GM19468 (cell line): Measurements from ENCODE around the gene CCDC57.
"Not testable (repeated sequence)": the region's sequence is repeated elsewhere in the genome, so short reads cannot be mapped to it uniquely, and the experiment has no call there.

Source experiments
- ATAC-seq: cut with Tn5 transposase; IDR thresholded peaks from one replicate; pipeline ENCODE4 v1.9.1; 2021; ENCODE audit warnings: mild to moderate bottlenecking, moderate library complexity, moderate number of reproducible peaks; ENCODE audit not compliant: unreplicated experiment; ENCODE audit errors: extremely low read depth

Gene CCDC57

DNA sequence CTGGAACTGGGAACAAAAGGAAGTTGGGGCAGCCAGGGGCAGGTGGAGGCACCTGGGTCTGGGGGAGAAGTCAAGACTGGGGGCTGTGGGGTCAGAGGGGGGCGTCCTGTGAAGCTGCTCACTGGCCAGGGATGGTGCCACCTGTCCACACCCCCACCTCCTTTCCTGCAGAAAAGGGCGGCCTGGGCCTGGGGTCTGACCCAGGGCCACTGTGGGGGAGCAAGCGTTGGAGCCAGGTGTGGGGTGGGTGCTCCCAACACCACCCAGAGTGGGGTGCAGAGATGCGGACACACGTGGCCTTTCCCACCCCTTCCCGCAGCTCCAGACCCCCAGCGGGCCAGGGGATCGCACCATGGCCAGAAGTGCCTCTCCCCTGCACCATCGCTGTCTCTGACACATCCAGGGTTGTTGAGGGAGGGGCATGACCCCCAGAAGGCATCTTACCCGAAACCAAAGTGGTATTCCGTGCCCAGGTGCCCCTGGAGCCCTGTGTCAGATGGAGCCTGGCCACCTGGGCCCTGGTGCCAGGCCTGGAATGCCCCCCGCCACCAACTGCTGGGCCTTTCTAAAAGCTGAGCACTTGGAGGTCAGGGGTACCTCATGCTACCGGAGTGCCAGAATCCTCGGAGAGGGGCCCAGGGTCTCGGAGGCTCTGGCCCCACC, 13.6 kb upstream of the CCDC57 start:
- no peak for ATAC-seq

- no peak for ATAC-seq
These were observed 12.9 kb upstream of the CCDC57 start for GRCh38 chr17:82225368-82226029.

DNA sequence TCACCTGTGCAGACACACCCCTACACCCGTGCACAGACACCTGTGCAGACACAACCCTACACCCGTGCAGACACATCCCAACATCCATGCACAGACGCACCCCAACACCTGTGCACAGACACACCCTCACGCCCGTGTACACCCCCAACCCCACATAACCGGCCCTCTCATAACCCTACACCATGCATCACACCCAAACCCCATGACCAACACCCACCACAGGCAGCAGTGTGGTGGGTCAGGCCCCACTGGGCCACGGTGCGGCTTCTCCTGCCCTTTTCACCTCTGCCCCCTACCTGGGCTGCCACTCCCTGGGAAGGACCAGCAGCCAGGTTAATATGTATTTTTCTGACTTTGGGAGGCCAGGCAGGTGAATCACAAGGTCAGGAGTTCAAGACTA, 12.0 kb upstream of the CCDC57 start:
- ATAC-seq = no peak

DNA sequence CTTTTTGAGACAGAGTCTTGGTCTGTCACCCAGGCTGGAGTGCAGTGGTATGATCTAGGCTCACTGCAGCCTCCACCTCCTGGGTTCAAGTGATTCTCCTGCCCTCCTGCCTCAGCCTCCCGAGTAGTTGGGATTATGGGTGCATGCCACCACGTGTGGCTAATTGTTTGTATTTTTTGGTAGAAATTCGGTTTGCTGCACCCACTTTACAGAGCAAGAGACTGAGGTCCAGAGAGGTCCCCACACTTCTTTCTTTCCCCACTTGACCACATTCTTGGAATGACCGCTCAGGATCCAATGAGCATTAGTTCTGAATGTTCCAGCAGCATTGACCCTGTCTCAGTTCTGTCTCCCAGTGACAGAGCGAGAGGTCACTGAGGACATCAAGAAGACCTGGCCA, 10.9 kb upstream of the CCDC57 start:
- no peak for ATAC-seq

GRCh38 chr17:82222816-82223215, 10.2 kb upstream of the CCDC57 start:
- no peak for ATAC-seq

GRCh38 chr17:82221341-82221902, 8.8 kb upstream of the CCDC57 start:
- ATAC-seq = no peak

DNA sequence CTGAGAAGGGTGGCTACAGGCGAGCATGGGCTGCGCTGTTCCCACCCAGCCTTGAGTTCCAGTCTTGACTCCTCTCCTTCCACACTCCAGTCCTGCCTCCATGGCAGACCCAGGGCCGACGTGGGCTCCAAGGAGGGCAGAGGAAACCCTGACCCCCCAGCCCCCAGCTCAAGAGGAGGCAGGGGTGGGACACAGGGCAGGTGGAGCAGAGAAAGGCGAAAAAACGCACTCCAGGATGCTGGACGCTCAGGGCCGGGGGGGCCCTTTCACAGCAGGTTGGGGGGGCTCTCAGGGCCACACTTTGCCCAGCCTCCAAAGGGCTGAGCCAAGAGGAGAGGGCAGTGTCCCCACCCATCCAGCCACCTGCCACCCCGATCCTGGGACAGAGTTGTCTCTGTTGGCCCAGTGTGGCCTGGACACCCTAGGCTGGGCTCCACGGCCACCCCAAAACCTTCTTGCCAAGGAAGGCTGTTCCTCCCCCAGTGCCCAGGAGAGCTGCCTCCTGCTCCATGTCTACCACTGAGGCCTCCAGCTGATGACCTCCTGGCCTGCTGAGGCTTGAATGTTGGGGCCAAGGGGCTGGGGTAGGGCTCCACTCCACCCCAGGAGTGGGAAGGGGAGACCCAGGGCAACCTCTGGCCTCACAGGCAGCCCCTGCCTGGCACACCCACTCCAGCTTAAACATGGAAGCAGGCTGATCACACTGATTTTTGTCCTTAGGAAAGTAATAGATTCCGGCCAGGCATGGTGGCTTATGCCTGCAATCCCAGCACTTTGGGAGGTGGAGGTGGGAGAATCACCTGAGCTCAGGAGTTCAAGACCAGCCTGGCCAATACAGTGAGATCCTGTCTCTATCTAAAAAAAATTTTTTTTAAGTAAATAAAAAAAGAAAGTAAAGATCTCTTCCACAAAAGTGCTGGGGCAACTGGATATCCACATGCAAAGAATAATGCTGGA, 7.4 kb upstream of the CCDC57 start:
- ATAC-seq = no peak

- ATAC-seq = no peak
These were observed 6.4 kb upstream of the CCDC57 start for GRCh38 chr17:82219083-82219482.

DNA sequence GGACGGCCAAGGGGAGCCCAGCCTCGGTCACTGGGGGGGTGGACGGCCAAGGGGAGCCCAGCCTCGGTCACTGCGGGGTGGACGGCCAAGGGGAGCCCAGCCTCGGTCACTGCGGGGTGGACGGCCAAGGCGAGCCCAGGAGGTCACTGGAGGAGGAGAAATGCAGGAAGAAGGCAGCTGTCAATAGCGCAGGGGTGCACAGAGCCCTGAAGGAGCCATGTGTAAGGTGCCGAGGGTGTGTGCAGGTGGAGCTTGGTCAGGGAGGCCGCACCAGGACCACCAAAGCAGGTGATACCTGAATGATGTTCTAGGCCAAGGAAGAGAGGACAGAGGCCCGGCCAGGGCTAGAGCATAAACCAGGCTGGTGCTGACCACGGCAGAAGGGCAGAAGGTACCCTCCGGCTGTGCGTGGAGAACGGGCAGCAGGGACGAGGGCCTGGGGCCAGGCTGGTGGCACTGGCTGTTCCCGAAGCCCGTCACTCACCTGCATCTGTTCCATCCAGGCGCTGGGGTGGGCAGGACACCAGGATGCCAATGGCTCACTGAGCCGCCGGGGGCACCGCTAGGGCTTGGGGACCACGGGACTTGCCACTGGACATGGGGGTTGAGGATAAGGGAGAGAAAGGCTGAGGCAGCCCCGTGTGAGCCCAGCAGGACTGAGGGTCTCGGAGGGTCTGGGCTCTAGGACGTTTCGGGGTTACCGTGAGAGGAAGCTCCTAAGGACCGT, 5.9 kb upstream of the CCDC57 start:
- ATAC-seq = no peak

- ATAC-seq = no peak
These were observed 5.0 kb upstream of the CCDC57 start for GRCh38 chr17:82217530-82218204.

DNA sequence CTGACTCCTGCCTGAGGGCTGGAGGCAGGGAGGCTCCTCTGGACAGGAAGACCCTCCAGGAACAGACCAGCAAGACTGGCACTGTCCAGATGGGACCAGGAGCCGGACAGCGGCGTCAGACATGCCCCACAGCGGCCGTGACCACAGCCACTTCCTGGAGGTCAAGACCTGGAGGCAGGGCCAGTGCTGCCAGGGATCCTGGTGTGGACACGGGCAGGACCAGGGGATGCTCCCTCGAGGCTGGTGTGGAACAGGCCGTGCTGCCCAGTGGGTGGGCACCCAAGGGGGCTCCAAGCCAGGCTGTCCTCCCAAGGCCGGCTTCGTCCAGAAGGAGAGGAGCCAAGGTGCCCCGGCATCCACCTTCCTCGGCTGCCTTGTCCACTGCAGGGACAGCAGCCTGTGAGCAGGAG, 4.5 kb upstream of the CCDC57 start:
- ATAC-seq = no peak

GRCh38 chr17:82216301-82217119, 3.9 kb upstream of the CCDC57 start:
- ATAC-seq = peak; percentile 20

DNA sequence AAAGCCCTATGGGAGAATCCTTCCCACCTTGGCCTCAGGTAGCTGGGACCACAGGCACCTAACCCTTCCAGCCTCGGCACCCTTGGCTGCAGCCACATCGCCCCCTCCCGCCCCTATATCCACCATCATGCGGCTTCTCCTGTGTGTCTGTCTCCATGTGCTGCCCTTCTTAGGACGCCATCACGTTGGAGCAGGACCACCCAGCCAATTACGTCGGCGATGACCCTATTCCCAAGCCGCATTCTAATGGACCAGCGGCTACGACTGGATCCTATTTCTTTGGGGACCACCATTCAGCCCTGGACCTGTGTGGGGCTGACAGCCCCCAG, 3.3 kb upstream of the CCDC57 start:
- ATAC-seq = no peak

GRCh38 chr17:82215095-82215971, 2.7 kb upstream of the CCDC57 start:
- ATAC-seq = no peak

DNA sequence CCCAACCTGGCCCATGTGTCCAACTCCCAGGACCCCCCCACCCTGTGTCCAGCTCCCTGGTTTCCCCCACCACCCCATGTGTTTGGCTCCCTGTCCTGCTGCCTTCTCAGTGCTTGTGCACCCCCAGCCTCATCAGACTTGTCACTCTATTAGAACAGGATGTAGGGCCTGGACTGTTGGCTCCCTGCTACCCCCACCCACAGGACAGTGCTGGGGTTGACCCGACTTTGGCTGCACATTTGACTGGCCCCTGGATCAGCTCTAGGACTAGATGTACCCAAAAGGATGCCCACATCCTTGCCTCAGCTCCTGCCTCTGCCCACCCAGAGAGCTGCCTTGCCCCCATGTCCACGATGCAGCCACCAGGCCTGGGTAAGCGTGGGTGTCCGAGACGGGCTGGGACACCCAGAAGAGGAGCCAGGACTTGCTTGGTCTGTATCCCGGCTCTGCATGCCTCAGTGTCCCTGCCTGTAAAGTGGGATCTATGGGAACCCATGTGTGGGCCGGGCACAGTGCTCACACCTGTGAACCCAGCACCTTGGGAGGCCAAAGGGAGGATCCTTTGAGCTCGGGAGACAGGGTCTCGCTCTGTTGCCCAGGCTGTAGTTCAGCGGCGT, 1.5 kb upstream of the CCDC57 start:
- ATAC-seq = no peak

DNA sequence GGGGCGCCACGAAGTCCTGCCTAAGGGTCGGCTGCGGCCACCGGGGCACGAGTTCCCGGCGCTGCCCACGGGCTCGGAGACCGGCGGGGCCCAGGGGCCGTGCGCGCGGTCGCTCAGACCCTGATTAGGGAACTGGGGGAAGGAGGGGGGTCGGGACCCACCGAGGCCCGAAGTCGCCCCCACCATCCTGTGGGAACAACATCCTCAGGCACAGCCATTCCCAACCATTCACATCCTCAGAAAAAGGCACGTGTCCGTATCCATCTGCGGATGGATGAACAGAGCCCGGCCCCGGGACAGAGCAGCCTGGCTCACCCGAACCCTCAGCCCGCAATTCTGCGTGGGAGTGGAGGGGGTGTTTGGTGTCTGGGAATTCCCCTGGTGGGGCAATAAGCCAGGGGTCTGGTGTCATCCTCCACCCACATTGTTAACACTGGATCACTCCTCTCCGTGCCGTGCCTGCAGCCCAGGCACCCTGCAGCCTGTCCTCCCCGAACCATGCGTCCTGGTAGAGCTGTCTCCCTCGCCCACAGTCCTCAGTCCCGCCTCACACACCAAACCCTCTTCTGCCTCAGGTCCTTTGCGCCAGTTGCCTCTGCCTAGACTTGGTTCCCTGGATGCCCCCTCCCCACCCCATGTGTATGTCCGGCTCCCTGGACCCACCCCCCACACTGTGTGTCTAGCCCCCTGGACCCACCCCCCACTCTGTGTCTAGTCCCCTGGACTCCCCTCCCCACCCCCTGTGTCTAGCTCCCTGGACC, 789 bp upstream of the CCDC57 start:
- ATAC-seq = no peak

DNA sequence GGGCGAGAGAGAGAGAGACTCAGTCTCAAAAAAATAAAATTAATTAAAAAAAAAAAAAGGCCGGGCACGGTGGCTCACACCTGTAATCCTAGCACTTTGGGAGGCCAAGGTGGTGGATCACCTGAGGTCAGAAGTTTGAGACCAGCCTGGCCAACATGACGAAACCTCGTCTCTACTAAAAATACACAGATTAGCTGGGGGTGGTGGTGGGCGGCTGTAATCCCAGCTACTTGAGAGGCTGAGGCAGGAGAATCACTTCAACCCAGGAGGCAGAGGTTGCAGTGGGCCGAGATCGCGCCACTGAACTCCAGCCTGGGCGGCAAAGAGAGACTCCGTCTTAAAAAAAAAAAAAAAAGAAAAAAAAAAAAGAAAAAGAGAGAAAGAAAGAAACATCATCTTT, 2.0 kb downstream of the CCDC57 start:
- not testable (repeated sequence) for ATAC-seq
